Measurements from ENCODE around the gene XG. TPM values are rescaled to one million over a fixed set of nuclear protein-coding genes. Genes with fewer than 3 reads are reported as not detected.

Gene XG
- total and polyA plus RNA-seq, 4 donors, result 0.21 to 0.71 (median 0.39) TPM

GRCh38 chrX:2855761-2856160 lies 103.9 kb downstream of the XG start:
- peaks cover 0 to 3% (median 0%) of the 10 kb centered on the region in 3 donors for H3K27me3 ChIP-seq (ENCODE audit: control insufficient read depth in 3 of 3, insufficient read depth in 3 of 3, low read length in 2 of 3)
- TF ChIP-seq CTCF (IDR thresholded peaks at IDR 0.05; ENCODE audit: control extremely low read depth, extremely low read depth), result no peak

GRCh38 chrX:2857566-2857965 lies 105.7 kb downstream of the XG start:
- ATAC-seq (ENCODE audit: insufficient read depth, low FRiP score) (no peak), DNase-seq (peak in 2 of 3 donors; percentile 12 to 16)
- Histone ChIP-seq H3K4me3 (no peak overlapping the region), H3K9me3 (ENCODE audit: control insufficient read depth in 4 of 4, insufficient read depth in 3 of 4, low read length in 3 of 4) (no peaks in the 10 kb centered on the region), H3K9ac (ENCODE audit: insufficient read depth in 1 of 2, low read length in 2 of 2) (no peak overlapping the region), H3K4me1 (ENCODE audit: control insufficient read depth in 5 of 5, insufficient read depth in 5 of 5, low read length in 5 of 5) (no peaks in the 10 kb centered on the region), H3K27me3 (ENCODE audit: control insufficient read depth in 3 of 3, insufficient read depth in 3 of 3, low read length in 2 of 3) (peaks cover 0 to 5% (median 0%) of the 10 kb centered on the region in 3 donors), H3K27ac (ENCODE audit: low read depth in 1 of 2, low read length in 1 of 2) (no peak overlapping the region), H3K36me3 (ENCODE audit: control insufficient read depth in 4 of 4, insufficient read depth in 4 of 4, low read length in 4 of 4) (no peaks in the 10 kb centered on the region)
- 87 to 98% methylated on average over 3 of the region's 3 CpGs for WGBS, 2 donors
- TF ChIP-seq CTCF (IDR thresholded peaks at IDR 0.05; ENCODE audit: control extremely low read depth, extremely low read depth), result no peak

More at GRCh38 chrX:2855761-2856160, 103.9 kb downstream of the XG start:
- Histone ChIP-seq H3K27ac (ENCODE audit: low read depth in 1 of 2, low read length in 1 of 2) (no peak overlapping the region), H3K4me3 (no peak overlapping the region), H3K9ac (ENCODE audit: insufficient read depth in 1 of 2, low read length in 2 of 2) (no peak overlapping the region), H3K36me3 (ENCODE audit: control insufficient read depth in 4 of 4, insufficient read depth in 4 of 4, low read length in 4 of 4) (no peaks in the 10 kb centered on the region), H3K4me1 (ENCODE audit: control insufficient read depth in 5 of 5, insufficient read depth in 5 of 5, low read length in 5 of 5) (no peaks in the 10 kb centered on the region), H3K9me3 (ENCODE audit: control insufficient read depth in 4 of 4, insufficient read depth in 3 of 4, low read length in 3 of 4) (no peaks in the 10 kb centered on the region)
- DNase-seq (no peak), ATAC-seq (ENCODE audit: insufficient read depth, low FRiP score) (no peak)
- WGBS, 2 donors, result 93 to 100% methylated on average over 2 of the region's 2 CpGs

GRCh38 chrX:2859197-2859797 lies 107.5 kb downstream of the XG start:
- TF ChIP-seq CTCF (IDR thresholded peaks at IDR 0.05; ENCODE audit: control extremely low read depth, extremely low read depth), result no peak
- no peak overlapping the region for H3K27ac ChIP-seq (ENCODE audit: low read depth in 1 of 2, low read length in 1 of 2)
- no peaks in the 10 kb centered on the region for H3K36me3 ChIP-seq (ENCODE audit: control insufficient read depth in 4 of 4, insufficient read depth in 4 of 4, low read length in 4 of 4)
- no peaks in the 10 kb centered on the region for H3K9me3 ChIP-seq (ENCODE audit: control insufficient read depth in 4 of 4, insufficient read depth in 3 of 4, low read length in 3 of 4)
- no peak overlapping the region for H3K4me3 ChIP-seq
- WGBS, 2 donors, result 85 to 96% methylated on average over 1 of the region's 1 CpG
- no peak overlapping the region for H3K9ac ChIP-seq (ENCODE audit: insufficient read depth in 1 of 2, low read length in 2 of 2)
- DNase-seq, result no peak
- H3K4me1 ChIP-seq (ENCODE audit: control insufficient read depth in 5 of 5, insufficient read depth in 5 of 5, low read length in 5 of 5), result no peaks in the 10 kb centered on the region
- H3K27me3 ChIP-seq (ENCODE audit: control insufficient read depth in 3 of 3, insufficient read depth in 3 of 3, low read length in 2 of 3), result peaks cover 0 to 5% (median 0%) of the 10 kb centered on the region in 3 donors
- no peak for ATAC-seq (ENCODE audit: insufficient read depth, low FRiP score)

GRCh38 chrX:2862404-2862803 lies 110.6 kb downstream of the XG start:
- Histone ChIP-seq H3K27ac (ENCODE audit: low read depth in 1 of 2, low read length in 1 of 2) (no peak overlapping the region), H3K27me3 (ENCODE audit: control insufficient read depth in 3 of 3, insufficient read depth in 3 of 3, low read length in 2 of 3) (peaks cover 0 to 5% (median 0%) of the 10 kb centered on the region in 3 donors), H3K36me3 (ENCODE audit: control insufficient read depth in 4 of 4, insufficient read depth in 4 of 4, low read length in 4 of 4) (peaks cover 0 to 3% (median 0%) of the 10 kb centered on the region in 4 donors), H3K9me3 (ENCODE audit: control insufficient read depth in 4 of 4, insufficient read depth in 3 of 4, low read length in 3 of 4) (no peaks in the 10 kb centered on the region), H3K9ac (ENCODE audit: insufficient read depth in 1 of 2, low read length in 2 of 2) (no peak overlapping the region), H3K4me1 (ENCODE audit: control insufficient read depth in 5 of 5, insufficient read depth in 5 of 5, low read length in 5 of 5) (no peaks in the 10 kb centered on the region), H3K4me3 (no peak overlapping the region)
- 75 to 84% methylated on average over 9 of the region's 9 CpGs for WGBS, 2 donors
- DNase-seq (no peak), ATAC-seq (ENCODE audit: insufficient read depth, low FRiP score) (no peak)
- TF ChIP-seq CTCF (IDR thresholded peaks at IDR 0.05; ENCODE audit: control extremely low read depth, extremely low read depth), result no peak

All from lung (tissue), 12 donors.